Endothelial cell (in vitro differentiated cells): ENCODE results near the gene PTPN1. TPM values are rescaled to one million over a fixed set of nuclear protein-coding genes. Genes with fewer than 3 reads are reported as not detected.

Experiments used
- DNase-seq: peaks from one replicate; pipeline ENCODE4 v3.0.0; 2021; ENCODE audit warnings: low spot score
- H3K27ac Mint-ChIP-seq: one replicate; pipeline ENCODE4 v1.8.0; 2021; ENCODE audit warnings: mixed read lengths, inconsistent platforms; ENCODE audit not compliant: unreplicated experiment
- H3K27me3 Mint-ChIP-seq: one replicate; pipeline ENCODE4 v1.8.0; 2021; ENCODE audit warnings: mild to moderate bottlenecking, moderate library complexity, mixed read lengths, inconsistent platforms; ENCODE audit not compliant: unreplicated experiment
- H3K36me3 Mint-ChIP-seq: one replicate; pipeline ENCODE4 v1.8.0; 2021; ENCODE audit warnings: mild to moderate bottlenecking, low read depth, mixed read lengths, inconsistent platforms; ENCODE audit not compliant: unreplicated experiment
- H3K4me1 Mint-ChIP-seq: one replicate; pipeline ENCODE4 v1.8.0; 2021; ENCODE audit warnings: mild to moderate bottlenecking, mixed read lengths, inconsistent platforms; ENCODE audit not compliant: unreplicated experiment
- H3K4me3 Mint-ChIP-seq: one replicate; pipeline ENCODE4 v1.8.0; 2021; ENCODE audit warnings: mild to moderate bottlenecking, mixed read lengths, inconsistent platforms; ENCODE audit not compliant: unreplicated experiment
- H3K9me3 Mint-ChIP-seq: one replicate; pipeline ENCODE4 v1.8.0; 2021; ENCODE audit warnings: mixed read lengths, inconsistent platforms; ENCODE audit not compliant: unreplicated experiment
- CTCF ChIP-seq: fragments of 200-600 bp; sonication (generic); IDR thresholded peaks from one replicate; pipeline ENCODE4 v1.5.0; 2021; ENCODE audit warnings: antibody characterized with exemption; ENCODE audit not compliant: unreplicated experiment
- total RNA-seq: library from RNA; stranded (reverse); fragmentation: NEBNext Ultra II Directional; extraction: Animal tissue kit (Norgen Biotek cat#: 25700); gene quantifications from one replicate; pipeline ENCODE4 v1.2.1, GENCODE V29; 2021; ENCODE audit not compliant: unreplicated experiment

PTPN1 gene
- total RNA-seq, 1 donor from 2014 or later, result 46.0 TPM

GRCh38 chr20:50533061-50533460, 22.9 kb downstream of the PTPN1 start:
- no peaks in the 10 kb centered on the region for H3K9me3 Mint-ChIP-seq
- H3K4me1 Mint-ChIP-seq, result peaks cover 6% of the 10 kb centered on the region
- DNase-seq, result no peak
- no peak overlapping the region for H3K4me3 Mint-ChIP-seq
- no peaks in the 10 kb centered on the region for H3K36me3 Mint-ChIP-seq
- H3K27me3 Mint-ChIP-seq, result no peaks in the 10 kb centered on the region
- no peak overlapping the region for H3K27ac Mint-ChIP-seq
- TF ChIP-seq CTCF, result no peak

- Mint-ChIP-seq H3K36me3 (no peaks in the 10 kb centered on the region), H3K27ac (no peak overlapping the region), H3K4me1 (peaks cover 6% of the 10 kb centered on the region), H3K27me3 (no peaks in the 10 kb centered on the region), H3K4me3 (no peak overlapping the region), H3K9me3 (no peaks in the 10 kb centered on the region)
- TF ChIP-seq CTCF, result no peak
- no peak for DNase-seq
These were observed 23.3 kb downstream of the PTPN1 start for GRCh38 chr20:50533464-50533863.

- Mint-ChIP-seq H3K27me3 (no peaks in the 10 kb centered on the region), H3K27ac (no peak overlapping the region), H3K36me3 (no peaks in the 10 kb centered on the region), H3K9me3 (no peaks in the 10 kb centered on the region), H3K4me1 (no peaks in the 10 kb centered on the region), H3K4me3 (no peak overlapping the region)
- no peak for DNase-seq
- TF ChIP-seq CTCF, result no peak
These were observed 24.4 kb downstream of the PTPN1 start for GRCh38 chr20:50534567-50534966.

GRCh38 chr20:50535162-50535561, 25.0 kb downstream of the PTPN1 start:
- Mint-ChIP-seq H3K4me1 (no peaks in the 10 kb centered on the region), H3K27me3 (no peaks in the 10 kb centered on the region), H3K9me3 (no peaks in the 10 kb centered on the region), H3K4me3 (no peak overlapping the region), H3K36me3 (no peaks in the 10 kb centered on the region), H3K27ac (no peak overlapping the region)
- TF ChIP-seq CTCF, result no peak
- DNase-seq, result no peak

- H3K36me3 Mint-ChIP-seq, result no peaks in the 10 kb centered on the region
- peaks cover 10% of the 10 kb centered on the region for H3K4me1 Mint-ChIP-seq
- H3K27ac Mint-ChIP-seq, result no peak overlapping the region
- no peak for DNase-seq
- H3K4me3 Mint-ChIP-seq, result no peak overlapping the region
- no peaks in the 10 kb centered on the region for H3K9me3 Mint-ChIP-seq
- H3K27me3 Mint-ChIP-seq, result no peaks in the 10 kb centered on the region
- TF ChIP-seq CTCF, result no peak
These were observed 26.1 kb downstream of the PTPN1 start for GRCh38 chr20:50536333-50536732.
